Panc1 (cell line): ENCODE results near the gene URGCP. TPM values are rescaled to one million over a fixed set of nuclear protein-coding genes. Genes with fewer than 3 reads are reported as not detected.

ENCODE experiments used
- ATAC-seq: fragments of 200-7000 bp; cut with Tn5 transposase; 2 replicates; pipeline ENCODE4 v1.9.1; 2020; ENCODE audit warnings: mild to moderate bottlenecking, moderate library complexity
- BruUV-seq: library from RNA; stranded (reverse); fragments of 400-500 nt; replicated peaks from 2 replicates; lab custom pipeline; 2021; lab: Mats Ljungman, UMichigan
- CTCF ChIA-PET: fragments of 300-600 bp; sonication (Branson Sonifier 250); formaldehyde crosslinking; loops from one replicate; lab custom pipeline; 2022; ENCODE audit warnings: antibody characterized with exemption; lab: Charles Lee
- POLR2A ChIA-PET: fragments of 300-600 bp; sonication (Branson Sonifier 250); formaldehyde crosslinking; loops from one replicate; lab custom pipeline; 2022; ENCODE audit warnings: antibody characterized with exemption; lab: Charles Lee
- DNase-seq: peaks from one replicate; pipeline ENCODE4 v3.0.0-alpha.2; 2010; ENCODE audit warnings: low read depth, low spot score
- H3K27ac ChIP-seq: 2 replicates; pipeline ENCODE4 v1.5.1; 2011; ENCODE audit warnings: mild to moderate bottlenecking, low read length, inconsistent platforms
- H3K27me3 ChIP-seq: fragments of 200-500 bp; sonication (Bioruptor generic); 2 replicates; pipeline ENCODE4 v1.6.0; 2014; ENCODE audit warnings: low read length, inconsistent platforms; ENCODE audit not compliant: control insufficient read depth, insufficient read depth
- H3K36me3 ChIP-seq: fragments of 200-500 bp; sonication (Bioruptor generic); 2 replicates; pipeline ENCODE4 v1.5.1; 2014; ENCODE audit warnings: inconsistent platforms, mild to moderate bottlenecking, low read length, moderate library complexity; ENCODE audit not compliant: control insufficient read depth, insufficient read depth
- H3K4me1 ChIP-seq: 2 replicates; pipeline ENCODE4 v1.5.1; 2011; ENCODE audit warnings: inconsistent platforms, mild to moderate bottlenecking, low read length, moderate library complexity; ENCODE audit not compliant: control insufficient read depth, insufficient read depth
- H3K4me3 ChIP-seq, 2 experiments: 2 replicates each; pipeline ENCODE4 v1.5.1; 2011 to 2012; ENCODE audit warnings: low read depth in 2 of 2, low read length in 2 of 2, mild to moderate bottlenecking in 2 of 2, inconsistent platforms in 1 of 2, moderate library complexity in 1 of 2
- H3K9me3 ChIP-seq: fragments of 200-500 bp; sonication (Bioruptor generic); 2 replicates; pipeline ENCODE4 v1.5.1; 2014; ENCODE audit warnings: low read depth, mild to moderate bottlenecking, inconsistent platforms, low read length, moderate library complexity; ENCODE audit not compliant: control insufficient read depth, insufficient read depth
- CTCF ChIP-seq: fragments of 450-650 bp; IDR thresholded peaks from 2 replicates; pipeline ENCODE4 v1.5.1; 2017; ENCODE audit warnings: mild to moderate bottlenecking
- POLR2AphosphoS5 ChIP-seq: IDR thresholded peaks from 2 replicates; pipeline ENCODE4 v1.6.1; 2012; ENCODE audit warnings: mild to moderate bottlenecking, low read depth, low read length, moderate library complexity
- REST ChIP-seq, 2 experiments: IDR thresholded peaks; 2 replicates each; pipeline ENCODE4 v1.6.1; 2011 to 2012; ENCODE audit warnings: low read depth in 2 of 2, control low read depth in 1 of 2, low read length in 1 of 2, mild to moderate bottlenecking in 1 of 2, moderate library complexity in 1 of 2; ENCODE audit not compliant: insufficient read depth in 1 of 2
- SIN3A ChIP-seq: IDR thresholded peaks from 2 replicates; pipeline ENCODE4 v1.6.1; 2012; ENCODE audit warnings: low read depth, mild to moderate bottlenecking, low read length, moderate library complexity, borderline replicate concordance; ENCODE audit not compliant: insufficient read depth
- TCF7L2 ChIP-seq: IDR thresholded peaks from 2 replicates; pipeline ENCODE4 v1.6.1; 2011; ENCODE audit warnings: mild to moderate bottlenecking, low read depth, low read length, inconsistent platforms
- in situ Hi-C: cut with HindIII; loops from 2 replicates; pipeline ENCODE4 v1.10.0; 2016; ENCODE audit warnings: low sequenced_read_pairs, low pct_unique_long_range_greater_than_20kb
- intact Hi-C: fragments of 100-400 bp; cut with micrococcal nuclease; formaldehyde crosslinking; loops from one replicate; pipeline ENCODE4 v1.10.0; 2022; ENCODE audit not compliant: unreplicated experiment
- total RNA-seq: library from RNA; stranded (reverse); gene quantifications from one replicate; pipeline ENCODE4 v1.2.1, GENCODE V29; 2021; ENCODE audit not compliant: unreplicated experiment

The URGCP gene
- total RNA-seq, 1 experiment from 2014 or later = 34.3 TPM

- ATAC-seq (no peak), DNase-seq (no peak)
- Histone ChIP-seq H3K27ac (no peak overlapping the region), H3K4me1 (no peaks in the 10 kb centered on the region; the same call in 1 of the 2 replicates), H3K9me3 (no peaks in the 10 kb centered on the region), H3K27me3 (no peaks in the 10 kb centered on the region), H3K36me3 (no peaks in the 10 kb centered on the region; the same call in 1 of the 2 replicates), H3K4me3 (no peak overlapping the region)
- ChIA-PET CTCF (interaction anchor here (0.7 kb wide), 1 partner anchor 12 kb away, joined by 4 read pairs; no protein-coding TSS in a partner anchor), POLR2A (interaction anchor here (0.6 to 0.7 kb wide), 2 partner anchors 19 to 1576 kb away, joined by 3 to 4 read pairs; no protein-coding TSS in a partner anchor)
- no peak for TF ChIP-seq REST (IDR thresholded peaks at IDR 0.05; ENCODE audit: insufficient read depth in 1 of 2, low read depth in 2 of 2, low read length in 1 of 2)
- TF ChIP-seq CTCF = no peak
- TF ChIP-seq SIN3A = no peak
- TF ChIP-seq TCF7L2 = no peak
- TF ChIP-seq POLR2AphosphoS5 = no peak
- BruUV-seq = no TSS peak
- intact Hi-C loops (no loop called here), in situ Hi-C loops (no loop called here)
Measured at GRCh38 chr7:43884617-43885016, 21.8 kb downstream of the URGCP start.

GRCh38 chr7:43884209-43884608 lies 22.2 kb downstream of the URGCP start:
- intact Hi-C loops = no loop called here
- BruUV-seq = no TSS peak

More at GRCh38 chr7:43884209-43884608, 22.2 kb downstream of the URGCP start:
- no peak overlapping the region for H3K27ac ChIP-seq
- H3K9me3 ChIP-seq = no peaks in the 10 kb centered on the region
- ChIA-PET CTCF (interaction anchor here (0.7 kb wide), 1 partner anchor 12 kb away, joined by 4 read pairs; no protein-coding TSS in a partner anchor), POLR2A (interaction anchor here (0.7 kb wide), 1 partner anchor 1576 kb away, joined by 4 read pairs; no protein-coding TSS in a partner anchor)
- TF ChIP-seq POLR2AphosphoS5 (no peak), TCF7L2 (no peak), REST (IDR thresholded peaks at IDR 0.05; ENCODE audit: insufficient read depth in 1 of 2, low read depth in 2 of 2, low read length in 1 of 2) (no peak), CTCF (no peak), SIN3A (no peak)
- H3K27me3 ChIP-seq = no peaks in the 10 kb centered on the region
- ATAC-seq = 0 out of 2 replicates have a peak, but pooled peaks have one; percentile 45
- H3K4me1 ChIP-seq = no peaks in the 10 kb centered on the region; the same call in 1 of the 2 replicates
- H3K4me3 ChIP-seq = no peak overlapping the region
- in situ Hi-C loops = no loop called here
- no peak for DNase-seq
- no peaks in the 10 kb centered on the region; the same call in 1 of the 2 replicates for H3K36me3 ChIP-seq
